Immature natural killer cell (primary cell): Measurements from ENCODE around the gene PHF12. TPM values are rescaled to one million over a fixed set of nuclear protein-coding genes. Genes with fewer than 3 reads are reported as not detected.
"Not testable (repeated sequence)": the region's sequence is repeated elsewhere in the genome, so short reads cannot be mapped to it uniquely, and the experiment has no call there.

Experiments
- DNase-seq, 3 donors: peaks; one replicate each; pipeline ENCODE4 v3.0.0; 2022; ENCODE audit warnings: mixed read lengths in 1 of 3
- H3K27ac Mint-ChIP-seq, 6 donors: one replicate each; pipeline ENCODE4 v1.8.0; 2020; ENCODE audit warnings: mixed read lengths in 6 of 6, mild to moderate bottlenecking in 5 of 6, inconsistent platforms in 4 of 6, moderate library complexity in 3 of 6
- H3K27me3 Mint-ChIP-seq, 3 donors: one replicate each; pipeline ENCODE4 v1.8.0; 2020 to 2021; ENCODE audit warnings: low read depth in 3 of 3, mild to moderate bottlenecking in 3 of 3, mixed read lengths in 3 of 3, moderate library complexity in 3 of 3, inconsistent platforms in 1 of 3
- H3K36me3 Mint-ChIP-seq, 3 donors: one replicate each; pipeline ENCODE4 v1.8.0; 2020; ENCODE audit warnings: mixed read lengths in 3 of 3, inconsistent platforms in 2 of 3, mild to moderate bottlenecking in 2 of 3
- H3K4me1 Mint-ChIP-seq, 2 donors: one replicate each; pipeline ENCODE4 v1.8.0; 2020; ENCODE audit warnings: inconsistent platforms in 2 of 2, mild to moderate bottlenecking in 2 of 2, mixed read lengths in 2 of 2, moderate library complexity in 1 of 2
- H3K4me3 Mint-ChIP-seq, 5 donors: one replicate each; pipeline ENCODE4 v1.8.0; 2020; ENCODE audit warnings: mild to moderate bottlenecking in 5 of 5, mixed read lengths in 5 of 5, inconsistent platforms in 3 of 5, moderate library complexity in 3 of 5
- H3K9me3 Mint-ChIP-seq, 6 donors: one replicate each; pipeline ENCODE4 v1.8.0; 2020; ENCODE audit warnings: mild to moderate bottlenecking in 6 of 6, mixed read lengths in 6 of 6, inconsistent platforms in 4 of 6, moderate library complexity in 3 of 6
- polyA plus RNA-seq, 3 donors: library from polyadenylated mRNA; unstranded; fragments of 300-500 nt; fragmentation: Illumina TruSeq; gene quantifications; one replicate each; pipeline ENCODE4 v1.2.3, GENCODE V29; 2021

The PHF12 gene
- polyA plus RNA-seq, 3 donors from 2014 or later, result 1.2 to 15.3 (median 3.9) TPM

DNA sequence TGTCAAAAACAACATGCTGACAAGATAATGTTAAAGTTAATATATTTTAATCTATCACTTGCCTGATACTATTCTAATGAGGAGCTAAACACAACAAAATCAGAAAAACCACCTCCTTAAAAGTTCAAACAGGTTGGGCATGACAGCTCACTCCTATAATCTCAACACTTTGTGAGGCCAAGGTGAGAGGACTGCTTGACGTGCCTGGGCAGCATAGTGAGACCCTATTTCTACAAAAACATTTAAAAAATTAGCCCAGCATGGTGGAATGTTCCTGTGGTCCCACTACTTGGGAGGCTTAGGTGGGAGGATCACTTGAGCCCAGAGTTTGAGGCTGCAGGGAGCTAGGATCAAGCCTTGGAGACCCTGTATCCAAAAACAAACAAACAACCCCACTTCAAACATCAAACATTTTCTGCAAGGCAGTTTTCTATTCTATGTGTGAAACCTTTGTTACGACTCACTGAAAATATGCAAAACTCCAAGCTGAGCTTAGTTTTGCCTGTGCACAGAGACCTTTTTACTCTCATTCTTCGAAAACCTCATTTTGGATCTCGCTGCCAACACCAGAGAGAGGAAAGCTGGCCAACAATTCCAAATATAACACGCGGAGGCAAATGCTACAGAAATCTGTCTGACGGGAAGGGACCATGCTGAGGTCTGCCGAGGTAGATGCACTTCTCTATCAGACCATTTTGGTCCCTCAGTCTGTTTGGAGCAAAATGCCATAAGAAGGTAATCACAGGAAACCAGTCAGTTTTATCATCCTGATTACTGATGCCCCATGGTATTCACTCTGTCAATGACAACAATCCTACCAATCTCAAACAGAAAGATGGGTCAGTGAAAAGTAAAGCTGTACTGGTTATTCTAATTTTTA lies 6.2 kb downstream of the PHF12 start:
- no peaks in the 10 kb centered on the region for H3K9me3 Mint-ChIP-seq
- H3K27me3 Mint-ChIP-seq, result peaks cover 2 to 12% (median 4%) of the 10 kb centered on the region in 3 donors
- peak overlapping the region; percentile 49 to 98 (median 94) for H3K27ac Mint-ChIP-seq
- DNase-seq, result no peak
- H3K36me3 Mint-ChIP-seq, result no peaks in the 10 kb centered on the region
- H3K4me3 Mint-ChIP-seq, result peak overlapping the region in 4 of 5 donors; percentile 5 to 74 (median 17)
- H3K4me1 Mint-ChIP-seq, result peaks cover 73 to 83% of the 10 kb centered on the region in 2 donors

DNA sequence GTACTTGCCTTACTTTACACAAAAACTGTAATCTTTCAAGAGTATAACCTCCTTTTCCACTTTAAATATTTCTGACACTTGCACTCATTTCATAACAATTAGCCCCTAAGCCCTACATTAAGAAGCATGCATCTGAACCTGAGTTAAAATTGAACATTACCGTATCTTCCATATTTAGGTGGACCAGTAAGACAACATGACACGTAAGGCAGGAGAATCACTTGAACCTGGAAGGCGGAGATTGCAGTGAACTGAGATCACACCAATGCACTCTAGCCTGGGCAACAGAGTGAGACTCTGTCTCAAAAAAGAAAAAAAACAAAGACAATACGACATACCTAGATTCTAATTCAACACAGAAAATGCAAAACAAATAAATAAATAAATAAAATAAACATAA lies 7.0 kb downstream of the PHF12 start:
- Mint-ChIP-seq H3K4me1 (peaks cover 81 to 90% of the 10 kb centered on the region in 2 donors), H3K27ac (peak overlapping the region; percentile 4 to 71 (median 45)), H3K36me3 (no peaks in the 10 kb centered on the region)

DNA sequence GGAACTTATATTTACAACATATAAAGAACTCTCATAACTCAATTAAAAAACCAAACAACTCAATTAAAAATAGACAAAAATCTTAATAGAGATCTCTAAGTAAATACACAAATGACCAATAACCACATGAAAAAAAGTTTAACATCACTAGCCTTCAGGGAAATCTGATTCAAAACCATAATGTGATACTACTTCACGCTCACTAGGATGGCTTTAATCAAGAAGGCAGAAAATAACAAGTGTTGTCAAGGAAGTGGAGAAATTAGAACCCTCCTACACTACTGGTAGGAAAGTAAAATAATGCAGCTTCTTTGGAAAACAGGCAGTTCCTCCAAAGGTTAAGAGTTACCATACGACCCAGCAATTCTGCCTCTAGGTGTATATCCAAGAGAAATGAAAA lies 8.4 kb downstream of the PHF12 start:
- Mint-ChIP-seq H3K27me3 (peaks cover 0 to 4% (median 2%) of the 10 kb centered on the region in 3 donors), H3K4me3 (no peak overlapping the region), H3K4me1 (peaks cover 82 to 93% of the 10 kb centered on the region in 2 donors), H3K36me3 (no peaks in the 10 kb centered on the region), H3K27ac (peak overlapping the region in 5 of 6 donors; percentile 28 to 83 (median 50)), H3K9me3 (no peaks in the 10 kb centered on the region)
- no peak for DNase-seq

More for the DNA sequence above, 7.0 kb downstream of the PHF12 start:
- H3K9me3 Mint-ChIP-seq, result no peaks in the 10 kb centered on the region
- peaks cover 1 to 11% (median 3%) of the 10 kb centered on the region in 3 donors for H3K27me3 Mint-ChIP-seq
- no peak for DNase-seq
- H3K4me3 Mint-ChIP-seq, result no peak overlapping the region

DNA sequence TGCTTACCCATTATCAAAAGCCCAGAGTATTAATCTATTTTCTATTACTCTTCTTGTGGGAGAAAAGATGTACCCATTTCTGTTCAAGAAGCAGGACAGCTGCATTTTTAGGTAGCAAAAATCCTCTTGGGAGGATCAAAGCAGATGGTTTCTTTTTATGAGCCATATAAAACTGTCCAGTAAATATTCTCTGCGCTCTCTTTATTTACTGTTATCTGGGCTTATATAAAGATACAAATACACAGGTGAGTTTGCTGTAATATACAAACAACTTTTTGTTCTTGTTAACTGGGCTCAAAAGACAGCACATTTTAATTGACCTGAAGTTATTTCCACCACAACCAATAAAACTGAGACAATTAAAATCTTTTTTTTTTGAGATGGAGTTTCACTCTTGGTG lies 10.1 kb downstream of the PHF12 start:
- Mint-ChIP-seq H3K27ac (peak overlapping the region in 3 of 6 donors; percentile 43 to 74 (median 58)), H3K36me3 (no peaks in the 10 kb centered on the region)

DNA sequence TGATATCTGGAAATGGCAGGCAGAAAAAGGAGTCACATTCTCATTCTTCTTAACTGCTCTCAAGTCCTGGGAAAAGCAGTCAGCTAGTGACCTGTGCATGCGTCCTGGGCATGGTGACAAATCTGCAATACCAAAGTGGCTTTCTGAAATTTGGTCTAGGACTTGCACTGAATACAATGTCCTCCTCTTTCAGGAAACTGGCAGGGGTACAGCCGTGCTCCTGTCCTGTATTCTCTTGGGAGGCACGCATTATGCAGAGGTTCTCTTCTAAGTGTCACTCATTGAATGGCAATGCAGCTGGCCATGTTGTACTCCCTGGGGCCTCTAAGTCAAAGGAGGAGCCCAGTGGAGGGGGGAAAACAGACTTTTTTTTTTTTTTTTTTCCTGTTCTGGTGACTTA lies 10.6 kb downstream of the PHF12 start:
- Mint-ChIP-seq H3K9me3 (no peaks in the 10 kb centered on the region), H3K4me1 (peaks cover 82 to 95% of the 10 kb centered on the region in 2 donors), H3K36me3 (no peaks in the 10 kb centered on the region), H3K4me3 (no peak overlapping the region), H3K27me3 (peaks cover 0 to 4% (median 2%) of the 10 kb centered on the region in 3 donors), H3K27ac (peak overlapping the region; percentile 41 to 74 (median 63))
- DNase-seq, result no peak

More for the DNA sequence above, 10.1 kb downstream of the PHF12 start:
- H3K9me3 Mint-ChIP-seq, result no peaks in the 10 kb centered on the region
- peaks cover 0 to 4% (median 2%) of the 10 kb centered on the region in 3 donors for H3K27me3 Mint-ChIP-seq
- DNase-seq, result no peak
- H3K4me3 Mint-ChIP-seq, result no peak overlapping the region
- peaks cover 82 to 95% of the 10 kb centered on the region in 2 donors for H3K4me1 Mint-ChIP-seq

DNA sequence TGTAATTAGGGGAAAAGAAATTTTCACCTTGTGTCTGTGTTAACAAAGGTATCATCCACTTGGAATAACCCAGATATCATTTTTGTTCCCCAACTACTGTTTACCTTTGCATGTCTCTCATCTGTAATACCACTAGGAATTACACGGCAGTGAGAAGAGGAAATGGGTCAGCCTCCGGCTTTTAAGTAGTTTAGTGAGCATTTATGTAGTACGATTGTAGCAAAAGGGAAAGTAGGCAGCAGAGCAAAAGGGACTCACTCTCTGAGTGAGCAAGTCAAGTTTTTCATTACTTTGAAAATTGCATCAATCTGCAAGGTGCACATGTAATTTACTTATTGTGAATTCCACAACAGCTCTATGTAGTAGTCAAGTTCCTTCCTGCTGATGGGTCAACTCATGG lies 11.2 kb downstream of the PHF12 start:
- no peak for DNase-seq
- H3K27ac Mint-ChIP-seq, result peak overlapping the region; percentile 41 to 74 (median 63)
- peak overlapping the region in 1 of 5 donors; percentile 52 for H3K4me3 Mint-ChIP-seq
- no peaks in the 10 kb centered on the region for H3K9me3 Mint-ChIP-seq
- H3K4me1 Mint-ChIP-seq, result peaks cover 78 to 95% of the 10 kb centered on the region in 2 donors
- no peaks in the 10 kb centered on the region for H3K36me3 Mint-ChIP-seq
- peaks cover 0 to 4% (median 2%) of the 10 kb centered on the region in 3 donors for H3K27me3 Mint-ChIP-seq

DNA sequence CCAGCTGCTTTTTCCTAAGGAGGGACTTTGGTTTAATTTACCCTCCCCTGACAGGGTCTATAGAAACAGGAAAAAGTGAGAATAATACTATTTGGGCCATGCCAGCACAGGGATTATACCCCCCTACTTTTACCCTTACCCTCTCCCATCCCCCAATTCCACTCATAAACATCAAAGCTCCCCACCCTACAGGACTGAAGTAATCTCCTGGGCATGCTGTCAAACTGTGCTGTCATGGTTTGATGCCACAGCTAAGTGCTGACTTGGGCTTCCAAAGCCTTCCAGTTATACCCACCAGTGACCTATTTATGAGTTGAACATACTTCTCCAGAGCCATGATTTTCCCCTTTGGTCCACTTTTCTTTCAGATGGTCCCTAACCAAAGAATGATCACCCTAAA lies 12.8 kb downstream of the PHF12 start:
- Mint-ChIP-seq H3K27ac (peak overlapping the region; percentile 49 to 84 (median 68)), H3K4me3 (peak overlapping the region in 1 of 5 donors; percentile 31), H3K27me3 (peaks cover 0 to 2% (median 1%) of the 10 kb centered on the region in 3 donors)

DNA sequence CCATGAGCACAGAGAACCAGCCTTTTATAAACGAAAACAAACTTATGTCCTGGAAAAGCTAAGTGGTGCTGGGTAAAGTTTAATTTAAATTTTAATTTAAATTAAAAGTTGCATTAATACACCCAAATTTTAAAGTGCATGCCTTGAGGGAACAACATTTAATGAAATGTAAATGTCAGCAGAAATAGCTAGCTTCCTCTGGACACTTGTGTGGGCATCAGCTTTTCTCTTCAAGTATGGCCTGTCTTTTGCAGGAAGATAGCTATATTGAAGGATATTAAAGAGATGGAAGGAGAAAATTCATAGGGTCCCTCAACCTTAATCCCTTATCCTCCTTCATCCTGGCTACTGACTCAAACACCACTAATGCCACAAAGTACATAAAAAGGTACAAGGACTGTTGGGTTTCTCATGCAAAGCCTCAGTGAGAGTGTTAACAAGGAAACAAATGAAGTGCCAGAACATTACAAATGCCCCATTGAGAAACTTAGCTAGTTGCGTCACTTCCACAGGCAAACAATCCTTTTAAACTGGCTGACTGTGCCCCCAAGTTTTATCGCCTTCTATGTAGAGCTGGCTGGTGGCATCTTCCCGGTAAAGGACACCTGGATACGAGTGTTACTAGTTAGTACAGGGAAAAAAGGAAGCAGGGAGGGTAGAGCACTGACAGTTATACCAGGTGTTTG lies 14.1 kb downstream of the PHF12 start:
- no peak for DNase-seq
- Mint-ChIP-seq H3K4me3 (peak overlapping the region in 1 of 5 donors; percentile 53), H3K4me1 (peaks cover 74 to 91% of the 10 kb centered on the region in 2 donors), H3K9me3 (no peaks in the 10 kb centered on the region), H3K36me3 (peaks cover 0 to 5% (median 0%) of the 10 kb centered on the region in 3 donors), H3K27me3 (peaks cover 0 to 2% (median 1%) of the 10 kb centered on the region in 3 donors), H3K27ac (peak overlapping the region; percentile 32 to 91 (median 82))

More for the DNA sequence above, 12.8 kb downstream of the PHF12 start:
- Mint-ChIP-seq H3K9me3 (no peaks in the 10 kb centered on the region), H3K4me1 (peaks cover 75 to 92% of the 10 kb centered on the region in 2 donors), H3K36me3 (peaks cover 0 to 5% (median 0%) of the 10 kb centered on the region in 3 donors)
- no peak for DNase-seq

DNA sequence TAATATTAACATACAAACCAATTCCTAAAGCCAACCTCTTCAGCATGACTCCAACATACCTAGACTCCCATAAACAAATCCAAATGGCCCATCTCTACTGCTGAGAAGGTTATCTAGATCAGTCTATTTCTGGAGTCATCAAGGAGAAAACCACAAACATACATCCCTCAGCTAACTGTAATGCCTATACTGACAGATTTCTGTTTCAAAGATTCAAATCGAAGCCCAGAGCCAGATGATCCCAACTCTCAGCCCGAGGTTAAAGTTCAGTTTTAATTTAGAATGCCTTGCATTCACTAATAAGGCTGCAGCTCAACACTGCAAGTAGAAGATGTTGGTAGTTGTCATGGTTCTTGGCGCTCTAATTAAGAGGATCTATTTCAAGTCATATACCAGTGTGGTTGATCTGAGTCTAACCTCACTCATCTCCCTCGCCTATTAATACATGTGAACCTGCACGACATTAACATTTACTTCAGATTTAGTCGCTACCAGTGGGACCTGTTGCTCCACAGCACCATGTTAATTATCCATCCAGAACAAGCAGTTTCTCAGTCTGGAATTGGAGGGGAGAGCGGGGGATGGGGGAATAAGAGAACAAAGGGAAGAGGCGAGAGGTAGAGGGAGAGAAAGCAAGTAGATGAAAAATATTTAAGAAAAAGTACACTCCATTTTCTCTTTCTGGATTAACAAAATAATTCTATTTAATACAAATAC lies 15.4 kb downstream of the PHF12 start:
- Mint-ChIP-seq H3K9me3 (no peaks in the 10 kb centered on the region), H3K27me3 (peaks cover 0 to 2% (median 1%) of the 10 kb centered on the region in 3 donors), H3K36me3 (peaks cover 0 to 5% (median 0%) of the 10 kb centered on the region in 3 donors), H3K4me1 (peaks cover 64 to 78% of the 10 kb centered on the region in 2 donors), H3K4me3 (peak overlapping the region in 1 of 5 donors; percentile 44), H3K27ac (peak overlapping the region; percentile 32 to 91 (median 82))
- DNase-seq, result no peak

DNA sequence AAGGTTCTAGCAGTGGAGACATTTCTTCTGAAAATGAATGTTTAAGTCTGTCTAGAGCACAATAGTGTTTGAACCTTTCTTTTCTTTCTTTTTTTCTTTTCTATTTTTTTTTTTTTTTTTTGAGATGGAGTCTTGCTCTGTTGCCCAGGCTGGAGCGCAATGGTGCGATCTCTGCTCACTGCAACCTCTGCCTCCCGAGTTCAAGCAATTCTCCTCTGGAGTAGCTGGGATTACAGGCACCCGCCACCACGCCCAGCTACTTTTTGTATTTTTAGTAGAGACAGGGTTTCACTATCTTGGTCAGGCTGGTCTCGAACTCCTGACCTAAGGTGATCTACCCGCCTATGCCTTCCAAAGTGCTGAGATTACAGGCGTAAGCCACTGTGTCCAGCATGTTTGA lies 16.8 kb downstream of the PHF12 start:
- peaks cover 56 to 76% of the 10 kb centered on the region in 2 donors for H3K4me1 Mint-ChIP-seq
- not testable (repeated sequence) for DNase-seq, H3K36me3 Mint-ChIP-seq, H3K27me3 Mint-ChIP-seq, H3K4me3 Mint-ChIP-seq, H3K9me3 Mint-ChIP-seq
- H3K27ac Mint-ChIP-seq, result peak overlapping the region in 4 of 6 donors; percentile 1 to 55 (median 24)

DNA sequence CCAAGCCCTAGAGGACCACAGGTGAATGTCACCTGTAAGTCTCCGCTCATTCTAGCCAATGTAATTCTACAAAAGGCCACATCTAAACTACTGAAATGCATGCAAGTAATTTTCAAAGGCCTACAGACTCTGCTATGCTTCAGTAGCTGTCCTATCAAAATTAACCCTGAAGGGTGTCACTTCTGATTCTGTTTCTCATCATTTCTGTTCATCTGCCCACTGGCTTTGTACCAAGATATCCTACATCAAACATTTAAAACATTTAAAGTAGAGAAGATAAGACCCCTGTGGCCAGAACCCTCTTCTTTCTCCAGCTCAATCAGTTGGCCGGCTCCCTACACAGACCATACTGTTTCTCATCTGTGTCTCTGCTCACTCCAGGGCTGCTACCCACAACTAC lies 21.5 kb downstream of the PHF12 start:
- no peak for DNase-seq
- H3K27me3 Mint-ChIP-seq, result peaks cover 3 to 9% (median 5%) of the 10 kb centered on the region in 3 donors
- H3K36me3 Mint-ChIP-seq, result peaks cover 0 to 15% (median 8%) of the 10 kb centered on the region in 3 donors
- H3K4me3 Mint-ChIP-seq, result no peak overlapping the region
- no peaks in the 10 kb centered on the region for H3K9me3 Mint-ChIP-seq
- H3K4me1 Mint-ChIP-seq, result peaks cover 55 to 67% of the 10 kb centered on the region in 2 donors
- H3K27ac Mint-ChIP-seq, result peak overlapping the region; percentile 30 to 94 (median 79)

DNA sequence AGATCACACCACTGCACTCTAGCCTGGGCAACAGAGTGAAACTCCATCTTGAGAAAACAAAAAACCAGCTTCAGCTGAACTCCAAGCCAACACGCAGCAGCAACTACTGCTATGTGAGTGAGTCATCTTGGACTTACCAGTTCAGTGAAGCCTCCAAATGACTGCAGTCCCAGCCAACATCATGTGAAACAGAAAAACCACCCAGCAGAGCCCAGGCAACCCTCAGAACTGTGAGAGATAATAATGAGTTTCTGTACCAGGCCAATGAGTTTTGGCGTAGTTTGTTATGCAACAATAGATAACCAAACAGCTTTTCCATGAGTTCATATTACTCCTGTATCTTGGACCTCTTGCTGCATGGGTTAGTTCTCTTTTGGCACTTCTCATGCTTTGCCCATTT lies 23.3 kb downstream of the PHF12 start:
- Mint-ChIP-seq H3K27me3 (peaks cover 3 to 11% (median 5%) of the 10 kb centered on the region in 3 donors), H3K4me1 (peaks cover 61 to 70% of the 10 kb centered on the region in 2 donors), H3K9me3 (no peaks in the 10 kb centered on the region), H3K4me3 (no peak overlapping the region), H3K27ac (peak overlapping the region; percentile 95 to 99 (median 97)), H3K36me3 (peaks cover 6 to 22% (median 17%) of the 10 kb centered on the region in 3 donors)
- DNase-seq, result no peak

DNA sequence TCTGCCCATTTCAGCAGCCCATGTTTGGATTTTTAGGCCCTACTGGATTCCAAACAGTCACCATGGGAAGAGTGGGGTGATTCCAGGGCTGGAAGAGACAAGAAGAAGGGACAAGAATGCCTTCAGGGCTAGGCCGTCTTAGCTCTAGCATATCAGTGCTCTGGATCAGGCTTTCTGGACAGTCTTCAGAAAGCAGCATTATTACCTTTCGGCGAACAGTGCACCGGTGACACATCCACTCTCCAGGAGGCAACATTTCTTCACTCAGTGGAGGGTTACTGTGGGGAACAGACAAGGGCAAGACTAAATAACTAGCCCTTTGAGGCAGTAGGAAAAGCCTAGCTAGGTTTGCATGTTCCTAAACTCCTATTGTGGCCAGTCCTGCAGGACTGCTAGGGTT lies 24.5 kb downstream of the PHF12 start:
- Mint-ChIP-seq H3K27ac (peak overlapping the region; percentile 95 to 99 (median 97)), H3K27me3 (peaks cover 3 to 13% (median 7%) of the 10 kb centered on the region in 3 donors), H3K36me3 (peaks cover 12 to 29% (median 23%) of the 10 kb centered on the region in 3 donors), H3K4me1 (peaks cover 66 to 76% of the 10 kb centered on the region in 2 donors), H3K4me3 (peak overlapping the region; percentile 37 to 76 (median 63)), H3K9me3 (no peaks in the 10 kb centered on the region)
- no peak for DNase-seq
